SW 1271 (cell line): ENCODE data around the gene TRERF1.

Experiments used
- DNase-seq, 2 experiments: peaks; one replicate each; lab custom pipeline; 2025; lab: John Stamatoyannopoulos, UW

Gene TRERF1

GRCh38 chr6:42249279-42249678, 202.4 kb downstream of the TRERF1 start:
- DNase-seq, result no peak

- no peak for DNase-seq
Observed at GRCh38 chr6:42243046-42243445, 208.7 kb downstream of the TRERF1 start.

- DNase-seq, result no peak
Observed at GRCh38 chr6:42241915-42242314, 209.8 kb downstream of the TRERF1 start.

GRCh38 chr6:42239736-42240375, 211.9 kb downstream of the TRERF1 start:
- no peak for DNase-seq

- DNase-seq, result no peak
Observed at GRCh38 chr6:42239333-42239732, 212.4 kb downstream of the TRERF1 start.

- no peak for DNase-seq
Observed at GRCh38 chr6:42237857-42238256, 213.9 kb downstream of the TRERF1 start.

GRCh38 chr6:42236682-42237473, 214.8 kb downstream of the TRERF1 start:
- no peak for DNase-seq

GRCh38 chr6:42236030-42236429, 215.7 kb downstream of the TRERF1 start:
- DNase-seq, result no peak

GRCh38 chr6:42232035-42232434, 219.7 kb downstream of the TRERF1 start:
- no peak for DNase-seq

GRCh38 chr6:42230345-42231321, 221.1 kb downstream of the TRERF1 start:
- peak in 1 of 2 experiments; percentile 64 for DNase-seq

GRCh38 chr6:42229506-42230119, 222.1 kb downstream of the TRERF1 start:
- no peak for DNase-seq

- no peak for DNase-seq
Observed at GRCh38 chr6:42228305-42228704, 223.4 kb downstream of the TRERF1 start.

- no peak for DNase-seq
Observed at GRCh38 chr6:42227173-42227850, 224.4 kb downstream of the TRERF1 start.

GRCh38 chr6:42226645-42227143, 225.0 kb downstream of the TRERF1 start:
- peak; percentile 61 to 91 for DNase-seq

- peak in 1 of 2 experiments; percentile 73 for DNase-seq
Observed at GRCh38 chr6:42226161-42226611, 225.5 kb downstream of the TRERF1 start.

GRCh38 chr6:42225419-42225818, 226.3 kb downstream of the TRERF1 start:
- DNase-seq, result no peak

- no peak for DNase-seq
Observed at GRCh38 chr6:42225029-42225339, 226.7 kb downstream of the TRERF1 start.

- peak; percentile 76 to 86 for DNase-seq
Observed at GRCh38 chr6:42224222-42225028, 227.3 kb downstream of the TRERF1 start.

GRCh38 chr6:42222448-42222847, 229.3 kb downstream of the TRERF1 start:
- DNase-seq, result no peak

GRCh38 chr6:42221546-42221945, 230.2 kb downstream of the TRERF1 start:
- no peak for DNase-seq
